ENCODE results near the gene GGCX. TPM values are rescaled to one million over a fixed set of nuclear protein-coding genes. Genes with fewer than 3 reads are reported as not detected.

The GGCX gene
- total and polyA plus RNA-seq, 2 of the 4 experiments (the other 2 are of a cell fraction), result 35.0 to 39.4 TPM

- TF ChIP-seq RAD21 (IDR thresholded peaks at IDR 0.05; ENCODE audit: low read length) (no peak), MAZ (IDR thresholded peaks at IDR 0.05; ENCODE audit: borderline replicate concordance, low read depth, low read length) (no peak), NFE2L2 (IDR thresholded peaks at IDR 0.05; ENCODE audit: low read depth, low read length) (no peak)
Observed at GRCh38 chr2:85547859-85548607, 13.3 kb downstream of the GGCX start (continued).

DNA sequence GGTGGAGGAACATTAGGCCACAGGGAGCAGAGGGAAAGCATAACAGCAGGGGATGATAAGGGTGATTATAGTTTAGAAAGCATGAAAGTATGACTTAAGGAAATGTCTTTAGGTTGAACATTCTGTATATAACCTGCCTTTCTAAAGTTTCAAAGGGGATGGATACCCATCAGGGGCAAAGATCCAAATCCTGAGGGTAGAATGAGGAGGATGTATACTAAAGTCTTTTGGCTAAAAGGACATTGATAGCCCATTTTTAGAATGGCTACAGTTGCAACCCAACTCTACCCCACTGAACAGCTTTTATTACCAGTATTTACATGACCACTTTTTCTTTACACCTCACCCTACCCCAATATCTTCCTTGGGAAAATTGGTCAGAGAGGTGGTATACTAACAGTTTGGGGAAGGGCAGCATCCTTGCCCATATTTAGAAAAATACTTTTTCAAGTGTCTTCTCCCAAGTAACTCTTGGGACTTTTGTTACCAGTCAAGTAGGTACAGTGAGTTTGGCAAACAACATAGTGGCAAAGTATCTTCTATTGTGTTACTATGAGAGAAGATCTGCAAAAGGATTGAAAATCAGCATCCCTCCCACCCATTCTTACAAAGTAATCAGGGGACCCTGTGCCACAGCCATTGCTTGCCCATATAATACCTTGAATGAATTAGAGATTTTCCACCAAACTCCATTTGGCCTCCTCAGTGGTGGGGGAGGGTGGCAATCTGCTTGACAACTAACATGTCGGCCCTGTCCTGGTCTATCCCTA, 14.0 kb downstream of the GGCX start:
- CTCF ChIA-PET, result interaction anchor here (0.7 to 1.3 kb wide), 2 partner anchors 9 to 414 kb away, joined by 3 to 5 read pairs; partner anchors contain the start of genes MAT2A and TCF7L1
- H2AFZ ChIP-seq (replicated peaks; ENCODE audit: low read length, poor library complexity), result no peak overlapping the region
- POLR2A ChIA-PET (ENCODE audit: unreplicated experiment), result interaction anchor here (1.0 to 1.3 kb wide), 3 partner anchors 40 to 128 kb away, joined by 3 to 5 read pairs (median 3); partner anchors contain the start of gene SH2D6
- no peak overlapping the region for H3K14ac ChIP-seq (replicated peaks; ENCODE audit: low read depth, low read length)
- no peak overlapping the region for H3K9ac ChIP-seq (ENCODE audit: low read depth, low read length)
- H3K9me1 ChIP-seq (ENCODE audit: insufficient read depth, low read length), result peaks cover 9% of the 10 kb centered on the region; the same call in 1 of the 2 replicates
- H3K4me1 ChIP-seq (ENCODE audit: control insufficient read depth, insufficient read depth, low read length), result peaks cover 22% of the 10 kb centered on the region
- no TSS peak for BruUV-seq (replicated peaks)
- no peak overlapping the region for H3K23ac ChIP-seq (ENCODE audit: low read depth, low read length)
- H2BK5ac ChIP-seq (ENCODE audit: low read depth, low read length, poor library complexity, severe bottlenecking), result no peak overlapping the region
- TF ChIP-seq MXI1 (IDR thresholded peaks at IDR 0.05; ENCODE audit: borderline replicate concordance, low read depth, low read length), result no peak
- peak; percentile 20; the same call in 1 of the 2 replicates for TF ChIP-seq RFX5 (IDR thresholded peaks at IDR 0.05; ENCODE audit: low read depth, low read length)
- TF ChIP-seq ELK1 (IDR thresholded peaks at IDR 0.05; ENCODE audit: borderline replicate concordance, low read depth, low read length), result no peak
- no peak for TF ChIP-seq BHLHE40 (IDR thresholded peaks at IDR 0.05; ENCODE audit: low read depth, low read length)
- TF ChIP-seq POLR2A (IDR thresholded peaks at IDR 0.05; ENCODE audit: low read depth, low read length), result 0 out of 2 replicates have a peak, but pooled peaks have one; percentile 34
- no peak for TF ChIP-seq SMC3 (IDR thresholded peaks at IDR 0.05; ENCODE audit: low read depth, low read length)
- no peak overlapping the region for H4K5ac ChIP-seq (ENCODE audit: low read depth, low read length)
- no peak overlapping the region for H4K91ac ChIP-seq (ENCODE audit: insufficient read depth, low read depth, low read length)
- H4K20me1 ChIP-seq (ENCODE audit: insufficient read depth, low read length), result peaks cover 42% of the 10 kb centered on the region
- H2AK5ac ChIP-seq (ENCODE audit: low read depth, low read length), result no peak overlapping the region
- H3K27ac ChIP-seq (ENCODE audit: insufficient read depth, low read length), result peak overlapping the region; percentile 19; the same call in 1 of the 2 replicates
- H3K79me1 ChIP-seq (ENCODE audit: low read depth in 1 of 2, low read length in 2 of 2), result peaks cover 12 to 56% of the 10 kb centered on the region in 2 experiments
- H2BK15ac ChIP-seq (ENCODE audit: low read depth, low read length), result no peak overlapping the region
- no peak overlapping the region for H3K4ac ChIP-seq (ENCODE audit: low read depth, low read length)
- dilution Hi-C loops (cut with HindIII; ENCODE audit: low sequenced_read_pairs, unreplicated experiment) (no loop called here), in situ Hi-C loops (cut with MboI; ENCODE audit: low sequenced_read_pairs) (no loop called here), intact Hi-C loops (cut with micrococcal nuclease) (no loop called here)
- peaks cover 41% of the 10 kb centered on the region for H3K36me3 ChIP-seq (ENCODE audit: control insufficient read depth, insufficient read depth, low read length)
- ATAC-seq (ENCODE audit: low read depth) (peak; percentile 2; the same call in 1 of the 2 replicates), DNase-seq (no peak)
- H3K18ac ChIP-seq (ENCODE audit: low read depth, low read length), result no peak overlapping the region
- no peak overlapping the region for H2BK120ac ChIP-seq (ENCODE audit: low read depth, low read length)
- no peak overlapping the region for H3K4me3 ChIP-seq (ENCODE audit: insufficient read depth, low read depth, low read length)
- H3K4me2 ChIP-seq (ENCODE audit: low read depth, low read length), result no peak overlapping the region
- H2AK9ac ChIP-seq (replicated peaks; ENCODE audit: low read depth, low read length, poor library complexity), result no peak overlapping the region
- no CpG with 5 or more reads among the region's 1 CpG for WGBS, 2 experiments (ENCODE audit: extremely low coverage in 2 of 2, insufficient read length in 1 of 2)
- no peaks in the 10 kb centered on the region for H3K9me3 ChIP-seq (ENCODE audit: control insufficient read depth, insufficient read depth, low read length)
- H3K27me3 ChIP-seq (ENCODE audit: control insufficient read depth, insufficient read depth, low read length), result no peaks in the 10 kb centered on the region
- no peak overlapping the region; a peak in 1 of 4 replicates for H4K8ac ChIP-seq (ENCODE audit: low read depth in 2 of 2, low read length in 2 of 2)
- no peak overlapping the region for H2BK20ac ChIP-seq (ENCODE audit: low read depth, low read length)
- no peak overlapping the region for H3K56ac ChIP-seq (ENCODE audit: extremely low read depth, insufficient read depth, low read length)

Data from IMR-90 (cell line).